SJCRH30 (cell line): ENCODE data around the gene TSPAN5. TPM values are rescaled to one million over a fixed set of nuclear protein-coding genes. Genes with fewer than 3 reads are reported as not detected.
"Not testable (repeated sequence)": the region's sequence is repeated elsewhere in the genome, so short reads cannot be mapped to it uniquely, and the experiment has no call there.

ENCODE experiments used
- DNase-seq, 2 experiments: peaks; one replicate each; pipeline ENCODE4 v3.0.0-alpha.2; 2015 to 2020
- H3K27ac ChIP-seq: fragments of 250-450 bp; sonication (Bioruptor Pico); 2 replicates; pipeline ENCODE4 v1.5.1; 2020; ENCODE audit warnings: mild to moderate bottlenecking, moderate library complexity
- H3K27me3 ChIP-seq: fragments of 250-450 bp; sonication (Bioruptor Pico); 2 replicates; pipeline ENCODE4 v1.5.1; 2020; ENCODE audit warnings: mild to moderate bottlenecking, moderate library complexity
- H3K36me3 ChIP-seq: fragments of 250-450 bp; sonication (Bioruptor Pico); 2 replicates; pipeline ENCODE4 v1.5.1; 2020; ENCODE audit warnings: mild to moderate bottlenecking, moderate library complexity
- H3K4me1 ChIP-seq: fragments of 250-450 bp; sonication (Bioruptor Pico); 2 replicates; pipeline ENCODE4 v1.5.1; 2020; ENCODE audit warnings: mild to moderate bottlenecking, moderate library complexity
- H3K4me3 ChIP-seq: fragments of 250-450 bp; sonication (Bioruptor Pico); 2 replicates; pipeline ENCODE4 v1.5.1; 2020; ENCODE audit warnings: mild to moderate bottlenecking, moderate library complexity
- H3K9me3 ChIP-seq: fragments of 250-450 bp; sonication (Bioruptor Pico); replicated peaks from 2 replicates; pipeline ENCODE4 v1.5.1; 2020; ENCODE audit warnings: mild to moderate bottlenecking, moderate library complexity
- total RNA-seq: library from RNA; depleted of rRNA; stranded (reverse); fragments of >200 nt; shearing (Covaris generic); gene quantifications from 2 replicates; pipeline ENCODE4 v1.2.3, GENCODE V29; 2014

The TSPAN5 gene
- total RNA-seq, 1 experiment from 2014 or later: 27.2 TPM

- Histone ChIP-seq H3K27me3 (no peaks in the 10 kb centered on the region), H3K27ac (no peak overlapping the region), H3K4me3 (no peak overlapping the region), H3K4me1 (no peaks in the 10 kb centered on the region), H3K9me3 (no peaks in the 10 kb centered on the region), H3K36me3 (no peaks in the 10 kb centered on the region)
- DNase-seq: no peak
These were observed 157.0 kb downstream of the TSPAN5 start for GRCh38 chr4:98501383-98501782.

DNA sequence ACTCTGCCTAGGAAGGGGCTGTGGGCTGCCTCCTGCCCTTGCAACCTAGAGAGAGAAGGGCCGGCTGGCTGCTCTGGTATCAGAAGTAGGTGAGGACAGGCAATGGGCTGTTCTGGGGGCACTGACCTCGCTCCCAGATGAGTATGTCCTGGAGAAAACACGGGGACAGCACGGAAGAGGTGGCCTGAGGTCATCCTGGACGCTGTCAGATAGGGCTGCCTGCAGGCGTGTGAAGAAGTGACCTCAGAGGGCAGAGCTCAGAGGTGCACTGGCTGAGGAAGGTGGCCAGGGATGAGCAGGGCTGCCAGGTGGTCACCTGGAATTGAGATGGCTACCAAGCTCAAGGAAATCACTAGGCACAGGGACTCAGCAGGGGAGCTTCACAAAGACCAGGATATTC lies 159.6 kb downstream of the TSPAN5 start:
- Histone ChIP-seq H3K27me3 (no peaks in the 10 kb centered on the region), H3K4me3 (no peak overlapping the region), H3K9me3 (0 out of 2 replicates have a peak, but pooled peaks cover under 1% of the 10 kb centered on the region), H3K27ac (no peak overlapping the region), H3K36me3 (no peaks in the 10 kb centered on the region), H3K4me1 (peaks cover 8% of the 10 kb centered on the region; the same call in 1 of the 2 replicates)
- DNase-seq: no peak

- Histone ChIP-seq H3K27ac (no peak overlapping the region), H3K9me3 (0 out of 2 replicates have a peak, but pooled peaks cover 3% of the 10 kb centered on the region), H3K4me3 (no peak overlapping the region), H3K4me1 (peaks cover 8% of the 10 kb centered on the region; the same call in 1 of the 2 replicates), H3K36me3 (no peaks in the 10 kb centered on the region), H3K27me3 (no peaks in the 10 kb centered on the region)
- no peak for DNase-seq
These were observed 162.1 kb downstream of the TSPAN5 start for GRCh38 chr4:98496152-98496845.

- no peak overlapping the region for H3K4me3 ChIP-seq
- H3K36me3 ChIP-seq: no peaks in the 10 kb centered on the region
- no peaks in the 10 kb centered on the region for H3K27me3 ChIP-seq
- no peak for DNase-seq
- H3K27ac ChIP-seq: no peak overlapping the region
- H3K4me1 ChIP-seq: peaks cover 8% of the 10 kb centered on the region; the same call in 1 of the 2 replicates
- 0 out of 2 replicates have a peak, but pooled peaks cover 7% of the 10 kb centered on the region for H3K9me3 ChIP-seq
These were observed 165.1 kb downstream of the TSPAN5 start for GRCh38 chr4:98493296-98493695.

DNA sequence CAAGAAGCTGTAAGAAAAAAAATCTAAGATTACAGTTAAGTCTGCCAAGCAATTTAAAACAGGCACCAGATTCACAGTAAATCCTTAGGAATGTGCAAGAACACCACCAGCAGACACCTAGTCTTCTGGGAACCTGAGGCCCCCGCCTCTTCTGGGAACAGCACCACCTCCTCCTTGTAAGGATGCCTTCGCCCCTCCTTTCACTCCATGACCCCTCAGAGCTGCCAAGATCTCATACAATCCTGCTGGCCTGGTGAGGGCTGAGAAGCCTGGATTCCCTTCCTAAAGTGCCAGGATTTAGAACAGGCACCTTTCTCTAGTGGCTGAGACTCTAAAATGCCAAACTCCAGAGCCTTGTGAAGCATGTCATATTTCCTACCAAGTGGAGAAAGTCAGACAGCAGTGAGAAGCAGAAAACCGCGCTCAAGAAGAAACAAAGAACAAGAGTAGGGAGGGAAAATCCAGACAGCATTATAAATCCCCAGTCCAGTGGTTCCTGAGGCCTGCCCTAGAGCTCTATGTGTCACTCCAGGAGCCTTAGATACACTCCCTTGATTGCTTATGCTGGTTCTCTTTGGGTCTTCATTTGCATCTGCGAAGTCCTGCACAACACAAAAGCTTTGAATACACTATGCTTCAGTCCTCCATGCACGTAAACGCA lies 166.4 kb downstream of the TSPAN5 start:
- Histone ChIP-seq H3K36me3 (no peaks in the 10 kb centered on the region), H3K9me3 (0 out of 2 replicates have a peak, but pooled peaks cover 7% of the 10 kb centered on the region), H3K4me1 (peaks cover 8% of the 10 kb centered on the region; the same call in 1 of the 2 replicates), H3K4me3 (no peak overlapping the region), H3K27me3 (no peaks in the 10 kb centered on the region), H3K27ac (no peak overlapping the region)
- no peak for DNase-seq

GRCh38 chr4:98490251-98490650 lies 168.2 kb downstream of the TSPAN5 start:
- H3K4me3 ChIP-seq: no peak overlapping the region
- DNase-seq: no peak
- H3K4me1 ChIP-seq: peaks cover 8% of the 10 kb centered on the region; the same call in 1 of the 2 replicates
- H3K9me3 ChIP-seq: 0 out of 2 replicates have a peak, but pooled peaks cover 7% of the 10 kb centered on the region
- no peaks in the 10 kb centered on the region for H3K27me3 ChIP-seq
- H3K27ac ChIP-seq: no peak overlapping the region
- no peaks in the 10 kb centered on the region for H3K36me3 ChIP-seq

- Histone ChIP-seq H3K36me3 (no peaks in the 10 kb centered on the region; the same call in 1 of the 2 replicates), H3K4me1 (no peaks in the 10 kb centered on the region), H3K9me3 (peaks cover 3% of the 10 kb centered on the region; the same call in 1 of the 2 replicates)
These were observed 172.5 kb downstream of the TSPAN5 start for GRCh38 chr4:98485816-98486345.

GRCh38 chr4:98484031-98484430 lies 174.4 kb downstream of the TSPAN5 start:
- no peak for DNase-seq
- no peaks in the 10 kb centered on the region; the same call in 1 of the 2 replicates for H3K36me3 ChIP-seq

More at GRCh38 chr4:98485816-98486345, 172.5 kb downstream of the TSPAN5 start:
- no peak for DNase-seq
- Histone ChIP-seq H3K27me3 (no peaks in the 10 kb centered on the region), H3K4me3 (no peak overlapping the region), H3K27ac (no peak overlapping the region)

GRCh38 chr4:98482847-98483806 lies 175.3 kb downstream of the TSPAN5 start:
- Histone ChIP-seq H3K4me3 (no peak overlapping the region), H3K36me3 (peaks cover 2% of the 10 kb centered on the region; the same call in 1 of the 2 replicates), H3K9me3 (no peaks in the 10 kb centered on the region; the same call in 1 of the 2 replicates), H3K27ac (no peak overlapping the region), H3K4me1 (no peaks in the 10 kb centered on the region), H3K27me3 (no peaks in the 10 kb centered on the region)
- no peak for DNase-seq

More at GRCh38 chr4:98484031-98484430, 174.4 kb downstream of the TSPAN5 start:
- H3K4me1 ChIP-seq: no peaks in the 10 kb centered on the region
- no peaks in the 10 kb centered on the region; the same call in 1 of the 2 replicates for H3K9me3 ChIP-seq
- H3K27me3 ChIP-seq: no peaks in the 10 kb centered on the region
- H3K4me3 ChIP-seq: no peak overlapping the region
- H3K27ac ChIP-seq: no peak overlapping the region

GRCh38 chr4:98482503-98482846 lies 175.9 kb downstream of the TSPAN5 start:
- H3K9me3 ChIP-seq: no peaks in the 10 kb centered on the region; the same call in 1 of the 2 replicates
- no peak overlapping the region for H3K4me3 ChIP-seq
- H3K27ac ChIP-seq: no peak overlapping the region

GRCh38 chr4:98481167-98481566 lies 177.2 kb downstream of the TSPAN5 start:
- peak in 1 of 2 experiments; percentile 31 for DNase-seq
- Histone ChIP-seq H3K27me3 (no peaks in the 10 kb centered on the region), H3K27ac (no peak overlapping the region), H3K36me3 (peaks cover 2% of the 10 kb centered on the region; the same call in 1 of the 2 replicates), H3K9me3 (no peaks in the 10 kb centered on the region; the same call in 1 of the 2 replicates), H3K4me1 (no peaks in the 10 kb centered on the region), H3K4me3 (no peak overlapping the region)

More at GRCh38 chr4:98482503-98482846, 175.9 kb downstream of the TSPAN5 start:
- Histone ChIP-seq H3K27me3 (no peaks in the 10 kb centered on the region), H3K36me3 (peaks cover 2% of the 10 kb centered on the region; the same call in 1 of the 2 replicates), H3K4me1 (no peaks in the 10 kb centered on the region)
- no peak for DNase-seq

DNA sequence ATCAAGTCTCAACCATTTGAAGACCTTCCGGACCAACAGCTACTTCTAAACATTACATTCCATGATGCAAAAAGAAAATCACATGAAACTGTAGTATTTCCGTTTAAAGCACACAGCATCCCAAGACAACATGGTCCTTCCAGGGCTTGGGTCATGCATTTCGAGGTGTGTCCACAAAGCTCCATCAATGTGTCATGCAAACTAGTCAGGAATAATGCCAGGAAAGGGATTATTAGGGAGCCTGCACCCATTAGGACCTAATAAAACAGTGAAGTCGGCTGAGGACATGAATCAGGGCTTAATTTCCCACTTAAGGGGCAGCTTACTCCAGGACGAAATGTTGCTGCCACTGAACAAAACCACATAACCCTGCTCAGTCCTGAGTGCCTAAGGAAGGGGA lies 177.9 kb downstream of the TSPAN5 start:
- DNase-seq: no peak
- Histone ChIP-seq H3K36me3 (peaks cover 2% of the 10 kb centered on the region; the same call in 1 of the 2 replicates), H3K27ac (no peak overlapping the region), H3K4me1 (no peaks in the 10 kb centered on the region), H3K4me3 (no peak overlapping the region), H3K27me3 (no peaks in the 10 kb centered on the region), H3K9me3 (no peaks in the 10 kb centered on the region; the same call in 1 of the 2 replicates)

DNA sequence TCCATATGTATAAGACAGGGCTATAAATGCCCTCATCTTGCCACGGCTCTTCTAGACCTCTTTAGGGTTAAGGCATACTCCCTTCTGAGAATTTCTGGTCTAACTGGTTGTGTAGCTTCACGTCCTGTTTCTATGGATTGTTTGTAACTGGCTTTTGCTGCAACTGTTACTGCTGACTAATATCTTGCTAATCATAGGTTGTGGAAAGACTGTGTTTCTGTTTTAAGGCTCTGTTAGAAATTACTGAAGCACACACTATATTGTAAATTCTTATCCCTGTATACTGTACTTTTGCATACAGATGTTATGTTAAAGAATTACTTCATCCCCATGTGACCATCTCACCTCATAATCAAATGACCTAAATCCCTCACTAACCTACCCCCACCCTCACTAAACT lies 178.8 kb downstream of the TSPAN5 start:
- H3K27me3 ChIP-seq, H3K9me3 ChIP-seq, H3K27ac ChIP-seq, H3K36me3 ChIP-seq, H3K4me1 ChIP-seq, H3K4me3 ChIP-seq, DNase-seq: not testable (repeated sequence)

DNA sequence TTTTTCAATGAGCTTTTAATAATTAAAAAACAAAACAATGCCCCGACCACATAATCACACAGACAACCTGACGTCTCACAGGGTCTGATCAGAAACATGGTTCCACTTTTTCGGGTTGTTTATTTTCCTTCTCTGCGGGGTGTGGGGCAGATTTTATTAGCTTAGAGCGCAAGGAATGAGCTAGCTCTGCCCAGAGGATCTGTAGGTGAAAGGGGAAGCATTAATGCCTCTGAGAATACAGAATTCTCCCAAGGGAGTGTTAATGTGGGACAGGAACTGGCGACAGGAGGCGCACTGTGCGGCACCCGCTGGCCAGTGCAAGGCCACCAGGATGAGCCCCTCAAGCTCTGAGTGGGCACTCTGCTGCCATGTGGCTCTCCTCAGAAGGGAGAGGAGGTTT lies 181.5 kb downstream of the TSPAN5 start:
- H3K27ac ChIP-seq: no peak overlapping the region

More for the DNA sequence above, 181.5 kb downstream of the TSPAN5 start:
- Histone ChIP-seq H3K36me3 (peaks cover 2% of the 10 kb centered on the region; the same call in 1 of the 2 replicates), H3K9me3 (no peaks in the 10 kb centered on the region; the same call in 1 of the 2 replicates), H3K4me1 (no peaks in the 10 kb centered on the region), H3K4me3 (no peak overlapping the region), H3K27me3 (no peaks in the 10 kb centered on the region)
- DNase-seq: no peak
